NCI-H446 treated with DMSO at 0.1 percent for 48 hours (cell line): ENCODE measurements around the gene ZBTB20.
"Not testable (repeated sequence)": the region's sequence is repeated elsewhere in the genome, so short reads cannot be mapped to it uniquely, and the experiment has no call there.

Experiments
- DNase-seq: peaks from one replicate; lab custom pipeline; 2025; lab: John Stamatoyannopoulos, UW

ZBTB20 gene

GRCh38 chr3:114714957-114715460 is 432.1 kb downstream of the ZBTB20 start:
- no peak for DNase-seq

GRCh38 chr3:114714237-114714636 is 432.9 kb downstream of the ZBTB20 start:
- DNase-seq: no peak

GRCh38 chr3:114712728-114713492 is 434.2 kb downstream of the ZBTB20 start:
- no peak for DNase-seq

- DNase-seq: no peak
Observed at GRCh38 chr3:114711321-114711886, 435.7 kb downstream of the ZBTB20 start.

- DNase-seq: no peak
Observed at GRCh38 chr3:114709102-114709501, 438.0 kb downstream of the ZBTB20 start.

GRCh38 chr3:114707252-114707860 is 439.7 kb downstream of the ZBTB20 start:
- DNase-seq: no peak

- DNase-seq: no peak
Observed at GRCh38 chr3:114706591-114707232, 440.4 kb downstream of the ZBTB20 start.

GRCh38 chr3:114700637-114701234 is 446.4 kb downstream of the ZBTB20 start:
- DNase-seq: no peak

- no peak for DNase-seq
Observed at GRCh38 chr3:114698146-114699105, 448.7 kb downstream of the ZBTB20 start.

GRCh38 chr3:114697401-114697800 is 449.7 kb downstream of the ZBTB20 start:
- no peak for DNase-seq

- DNase-seq: no peak
Observed at GRCh38 chr3:114694251-114694650, 452.8 kb downstream of the ZBTB20 start.

GRCh38 chr3:114691871-114692270 is 455.2 kb downstream of the ZBTB20 start:
- no peak for DNase-seq

GRCh38 chr3:114690911-114691310 is 456.2 kb downstream of the ZBTB20 start:
- DNase-seq: no peak

- no peak for DNase-seq
Observed at GRCh38 chr3:114687151-114687550, 459.9 kb downstream of the ZBTB20 start.

GRCh38 chr3:114686621-114687020 is 460.5 kb downstream of the ZBTB20 start:
- no peak for DNase-seq

- no peak for DNase-seq
Observed at GRCh38 chr3:114685161-114685560, 461.9 kb downstream of the ZBTB20 start.

GRCh38 chr3:114680299-114680698 is 466.8 kb downstream of the ZBTB20 start:
- no peak for DNase-seq

GRCh38 chr3:114679773-114680172 is 467.3 kb downstream of the ZBTB20 start:
- not testable (repeated sequence) for DNase-seq

- DNase-seq: no peak
Observed at GRCh38 chr3:114675104-114675503, 472.0 kb downstream of the ZBTB20 start.

GRCh38 chr3:114674036-114674435 is 473.1 kb downstream of the ZBTB20 start:
- DNase-seq: no peak

GRCh38 chr3:114673481-114673880 is 473.6 kb downstream of the ZBTB20 start:
- no peak for DNase-seq
